Bone marrow (tissue), 2 donors: ENCODE measurements around the gene PPOX.
A peak's percentile ranks its signal among the peaks of the same experiment; 100 is the strongest.

ENCODE experiments used
- DNase-seq, 2 donors: peaks; one replicate each; lab custom pipeline; 2025; lab: John Stamatoyannopoulos, UW

The PPOX gene

DNA sequence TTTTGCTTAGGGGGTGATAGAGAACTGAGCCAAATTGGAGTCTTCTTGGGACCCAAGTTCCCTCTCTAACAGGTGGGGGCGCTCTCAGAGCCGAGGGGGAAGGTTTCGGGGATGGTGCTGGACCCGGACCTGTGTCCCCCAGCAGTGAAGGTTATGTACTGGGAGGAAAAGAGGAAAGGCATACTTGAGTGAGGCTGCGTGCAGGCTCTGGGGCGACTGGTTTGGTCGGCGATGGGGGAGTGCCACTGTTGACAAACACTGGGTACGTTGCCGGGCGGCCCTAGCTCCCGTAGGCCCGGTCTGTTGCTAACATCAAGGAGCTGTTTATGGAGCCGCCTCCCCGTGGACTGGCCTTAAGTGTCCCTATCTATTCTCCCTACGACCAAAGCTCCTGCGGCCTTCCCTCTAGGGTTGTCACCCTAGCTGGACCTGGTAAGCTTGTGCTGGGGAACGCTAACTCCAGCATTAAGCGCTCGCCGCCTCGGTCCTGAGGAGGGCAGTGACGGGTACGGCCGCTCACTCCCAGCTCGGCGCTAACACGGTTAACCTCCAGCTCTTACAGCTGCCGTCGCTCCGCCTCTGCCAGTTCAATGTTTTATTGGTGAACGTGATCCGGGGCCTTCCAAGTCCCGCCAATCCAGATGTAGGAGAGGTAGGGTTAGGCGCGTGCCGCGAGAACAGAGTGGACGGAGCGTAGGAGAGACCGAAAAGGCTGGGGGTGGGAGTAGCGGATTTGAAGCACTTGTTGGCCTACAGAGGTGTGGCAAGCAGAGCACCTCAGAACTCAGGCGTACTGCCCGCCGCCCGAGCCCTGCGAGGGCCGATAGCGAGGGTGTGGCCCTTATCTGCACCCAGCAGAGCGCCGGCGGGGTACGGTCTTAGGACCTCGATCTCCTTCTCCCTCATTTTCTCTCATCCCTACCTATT is at the start of gene PPOX:
Gene PPOX (plus strand): TSS at position 685 of the 927 bp plus-strand sequence. CDS start 422 bp downstream, outside the sequence.
- peak; percentile 83 to 97 for DNase-seq

DNA sequence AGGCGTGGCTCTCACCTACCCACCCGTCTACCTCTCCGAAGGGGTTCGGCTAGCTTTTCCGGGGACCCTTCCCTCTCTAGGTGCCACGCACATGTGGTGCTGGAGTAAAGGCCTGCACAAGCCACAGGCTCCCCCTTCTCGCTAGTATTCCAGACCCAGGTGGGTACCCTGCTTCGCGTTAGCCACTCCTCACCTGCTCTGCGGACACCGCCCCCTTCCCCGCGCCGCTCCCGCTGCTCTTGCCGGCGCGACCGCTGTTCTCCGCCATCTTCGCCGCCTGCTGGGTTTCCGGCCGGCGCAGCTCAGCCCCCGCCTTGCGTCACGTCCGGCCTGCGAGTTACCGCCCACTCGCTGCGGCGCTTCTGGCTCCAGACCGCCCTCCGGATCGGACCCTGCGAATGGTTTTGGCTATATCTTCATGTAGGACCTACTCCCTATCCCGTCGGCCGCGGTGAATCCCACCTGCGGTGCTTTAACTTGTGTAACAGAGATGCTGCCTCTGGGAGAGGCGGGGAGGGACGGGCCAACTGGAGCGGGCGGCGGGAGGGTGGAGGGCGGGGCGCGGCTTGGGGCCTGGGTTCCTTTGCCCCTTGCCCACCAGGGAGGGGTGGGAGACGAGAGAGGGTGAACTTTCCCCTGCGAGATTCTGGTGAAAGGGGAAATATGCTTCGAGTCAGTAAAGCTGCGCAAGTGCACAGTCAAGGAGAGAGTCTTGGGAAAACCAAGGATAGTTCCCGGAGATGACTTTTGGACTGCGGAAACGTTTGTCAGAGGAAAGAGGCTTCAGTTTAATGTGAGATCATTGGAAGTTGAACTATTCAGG is 48.3 kb upstream of the PPOX start, which contains the start of the genes NIT1 and PFDN2:
Gene NIT1 (plus strand): TSS at position 347 of the 823 bp plus-strand sequence. CDS start 72 bp downstream, at position 419.
Gene PFDN2 (minus strand): TSS at position 279 of the 823 bp plus-strand sequence. CDS start 11 bp downstream, at position 268.
- peak; percentile 68 to 76 for DNase-seq

GRCh38 chr1:161119092-161119903 is 46.9 kb upstream of the PPOX start:
- no peak for DNase-seq

DNA sequence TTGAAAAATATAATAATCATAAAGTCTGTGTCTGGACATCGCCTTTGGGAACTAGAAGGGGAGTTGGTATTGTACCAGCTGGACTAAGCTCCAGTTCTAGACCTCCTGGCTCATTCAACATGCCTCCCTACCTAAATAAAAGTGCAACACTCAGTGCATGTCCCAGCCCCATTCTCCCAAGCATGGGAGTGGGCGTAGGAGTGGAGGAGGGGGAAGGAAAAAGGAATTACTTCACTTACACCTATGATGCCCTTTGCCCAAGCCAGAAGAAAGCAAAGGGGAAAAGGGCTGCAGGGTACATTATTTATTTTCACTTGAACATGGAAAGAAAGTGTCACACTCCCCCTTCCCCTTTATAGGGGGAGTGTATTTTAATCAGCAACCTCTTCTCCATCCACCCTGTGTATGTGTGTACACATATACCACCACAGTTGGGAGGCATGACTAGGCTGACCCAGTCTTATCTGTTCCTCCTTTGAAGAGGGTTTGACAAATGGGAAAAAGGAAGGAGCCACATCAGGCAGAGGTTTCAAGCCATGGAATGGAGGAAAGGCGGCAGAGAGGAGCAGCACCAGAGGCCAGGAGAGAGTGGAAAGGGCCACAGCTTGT is 45.1 kb upstream of the PPOX start:
- no peak for DNase-seq

DNA sequence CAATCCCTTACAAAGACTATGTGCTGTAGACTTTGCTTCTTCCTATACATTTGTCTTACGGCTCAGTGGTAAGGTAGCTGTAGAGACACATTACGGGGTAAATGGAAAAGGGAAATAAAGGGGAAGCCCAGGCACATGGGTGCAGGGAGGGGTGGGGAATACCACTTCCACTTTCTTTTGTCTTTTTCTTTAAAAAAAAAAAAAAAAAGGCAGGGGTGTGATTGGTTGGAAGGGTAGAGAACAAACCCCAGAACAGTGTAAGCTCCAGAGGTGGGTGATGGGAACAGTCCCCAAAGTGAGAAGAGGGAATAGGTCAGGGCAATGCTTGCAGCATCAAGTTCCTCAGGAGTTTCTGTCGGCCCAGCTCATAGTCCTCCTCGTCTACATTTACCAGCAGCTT is 44.4 kb upstream of the PPOX start:
- peak in 1 of 2 donors; percentile 5 for DNase-seq

DNA sequence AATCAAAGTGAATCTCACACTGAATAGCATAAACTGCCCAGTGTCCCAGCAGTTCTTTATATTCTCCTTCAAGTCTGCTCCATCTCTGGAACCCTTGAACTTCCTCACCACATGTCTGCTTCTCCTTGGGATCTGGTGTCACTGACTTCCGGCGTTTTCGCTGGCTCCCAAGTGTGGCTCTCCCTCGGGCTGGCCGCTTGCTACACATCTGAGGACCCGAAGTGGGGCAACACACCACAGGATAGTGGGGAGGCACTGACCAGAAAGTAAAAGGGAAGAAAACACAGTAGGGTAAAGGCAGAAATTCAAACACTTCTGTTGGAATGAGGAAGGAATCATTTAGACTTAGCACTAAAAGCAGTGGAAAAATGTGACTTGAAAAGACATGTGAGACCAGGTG is 43.3 kb upstream of the PPOX start:
- no peak for DNase-seq

- no peak for DNase-seq
Measured at GRCh38 chr1:161127649-161128048, 38.6 kb upstream of the PPOX start.

DNA sequence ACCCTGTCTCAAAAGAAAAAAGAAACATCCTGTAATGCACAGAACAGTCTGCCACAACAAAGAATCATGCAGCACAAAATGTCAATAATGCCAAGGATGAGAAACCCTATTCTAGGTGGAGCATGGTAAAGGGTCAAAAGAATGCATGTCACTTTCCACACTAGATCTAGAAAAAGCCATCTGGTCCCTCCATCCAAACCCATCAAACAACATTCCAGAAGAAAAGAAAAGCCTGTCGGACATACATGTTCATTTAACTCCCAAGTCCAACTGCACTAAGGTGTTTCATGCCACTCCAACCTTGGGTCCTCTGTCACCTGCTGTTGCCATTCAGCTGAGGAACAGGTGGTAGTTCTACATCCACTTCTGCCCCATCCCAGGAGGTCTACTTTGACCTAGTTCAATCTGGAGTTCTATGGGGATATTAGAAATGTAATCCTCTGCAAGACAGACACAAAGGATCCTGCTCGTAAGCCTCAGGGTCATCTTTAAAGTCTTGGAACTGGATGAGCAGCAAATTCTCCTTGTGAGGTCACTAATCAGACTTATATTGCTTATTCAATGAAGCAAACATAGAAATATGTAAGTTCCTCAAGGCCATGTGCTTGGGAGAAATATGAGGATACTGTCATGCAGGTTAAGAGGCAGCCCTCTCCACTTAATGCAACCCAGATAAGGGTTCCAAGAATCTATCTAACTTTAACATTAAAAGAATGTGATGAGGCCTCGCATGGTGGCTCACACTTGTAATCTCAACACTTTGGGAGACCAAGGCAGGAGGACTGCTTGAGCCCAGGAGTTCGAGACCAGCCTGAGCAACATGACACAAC is 37.4 kb upstream of the PPOX start:
- no peak for DNase-seq

- DNase-seq, result no peak
Measured at GRCh38 chr1:161130266-161130665, 36.0 kb upstream of the PPOX start.

DNA sequence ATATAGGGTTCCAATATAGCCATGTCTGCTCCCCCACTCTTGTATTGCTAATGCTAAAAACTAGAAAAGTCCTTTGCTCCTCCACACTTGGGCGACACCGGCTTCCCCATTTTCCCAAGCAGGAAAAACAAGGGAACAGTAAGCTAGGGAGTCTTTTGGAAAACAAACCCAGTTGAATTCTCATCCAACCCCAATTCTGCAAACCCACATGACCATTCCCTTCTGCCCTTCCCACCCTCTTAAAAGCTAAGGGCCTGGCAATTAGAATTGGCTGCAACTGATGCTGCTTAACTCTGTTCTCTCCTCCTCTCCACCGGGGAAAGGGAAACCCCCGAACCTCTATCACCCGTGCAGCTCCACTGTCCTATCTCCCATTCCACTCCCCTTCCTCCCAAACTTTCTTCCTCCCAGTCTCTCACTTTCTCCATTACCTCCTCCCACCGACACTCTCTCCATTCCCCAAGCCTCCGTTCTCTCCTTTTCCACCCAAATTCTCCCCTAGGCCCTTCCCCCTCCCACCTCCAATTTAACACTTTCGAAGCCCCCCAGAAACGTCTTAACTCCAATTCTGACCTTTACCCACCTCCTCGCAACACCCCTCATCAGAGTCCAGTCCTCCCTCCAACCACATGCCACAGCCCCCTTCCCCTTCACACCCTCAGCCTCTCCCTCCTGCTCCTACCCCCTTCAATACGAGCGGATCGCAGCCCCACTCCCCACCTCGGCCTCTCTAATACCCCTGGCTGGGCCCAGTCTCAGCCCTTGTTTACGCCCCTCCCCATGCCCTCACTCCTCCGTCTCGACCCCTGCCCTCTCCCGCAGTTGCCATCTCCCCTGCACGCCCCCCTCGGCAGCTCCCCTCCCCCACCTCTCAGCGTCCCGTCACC is 34.5 kb upstream of the PPOX start:
- no peak for DNase-seq

- DNase-seq, result peak; percentile 83 to 97
Measured at GRCh38 chr1:161132410-161133219, 33.6 kb upstream of the PPOX start, which contains the start of gene DEDD. Gene DEDD, minus strand, starts transcription at chr1:161132667. Its CDS starts 8,205 bp downstream, at chr1:161124462.

- no peak for DNase-seq
Measured at GRCh38 chr1:161133220-161133740, 32.9 kb upstream of the PPOX start.

DNA sequence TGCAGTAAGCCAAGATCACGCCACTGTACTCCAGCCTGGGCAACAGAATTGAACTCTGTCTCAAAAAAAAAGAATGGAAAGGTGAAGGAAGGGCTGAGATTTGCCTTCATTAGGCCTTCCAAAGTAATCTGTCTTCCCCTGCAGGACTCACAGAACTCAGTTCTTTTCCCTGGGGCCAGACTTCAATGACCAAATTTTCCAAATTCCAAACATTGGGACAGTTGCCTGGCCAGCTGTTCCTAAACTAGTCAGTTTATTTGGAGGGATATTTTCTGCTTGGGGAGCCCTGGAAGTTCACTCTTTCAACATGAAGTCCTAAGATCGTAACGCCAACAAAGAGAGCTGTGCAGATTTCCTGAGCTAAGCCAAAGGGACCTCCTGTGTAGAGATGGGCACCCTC is 28.3 kb upstream of the PPOX start:
- DNase-seq, result no peak

DNA sequence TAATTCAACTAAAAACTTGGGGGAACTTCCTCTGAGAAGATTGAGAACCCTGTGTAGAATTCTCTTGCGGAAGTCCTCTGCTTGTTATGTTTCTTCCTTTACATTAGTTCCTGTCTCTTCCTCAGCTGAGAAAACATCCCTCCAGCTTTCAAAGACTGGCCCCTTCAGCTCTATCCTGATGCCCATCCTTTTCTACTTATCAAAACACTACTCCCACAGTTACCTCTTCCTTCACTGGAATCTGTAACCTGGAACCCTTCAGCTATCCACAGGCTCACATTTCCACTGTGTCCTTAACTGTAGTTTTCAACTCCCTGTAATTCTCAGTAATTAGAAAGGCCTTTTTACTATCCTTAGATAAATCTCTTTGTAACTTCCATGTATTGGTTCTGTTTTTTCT is 27.8 kb upstream of the PPOX start:
- no peak for DNase-seq

GRCh38 chr1:161139766-161140165 is 26.5 kb upstream of the PPOX start:
- DNase-seq, result peak in 1 of 2 donors; percentile 19

DNA sequence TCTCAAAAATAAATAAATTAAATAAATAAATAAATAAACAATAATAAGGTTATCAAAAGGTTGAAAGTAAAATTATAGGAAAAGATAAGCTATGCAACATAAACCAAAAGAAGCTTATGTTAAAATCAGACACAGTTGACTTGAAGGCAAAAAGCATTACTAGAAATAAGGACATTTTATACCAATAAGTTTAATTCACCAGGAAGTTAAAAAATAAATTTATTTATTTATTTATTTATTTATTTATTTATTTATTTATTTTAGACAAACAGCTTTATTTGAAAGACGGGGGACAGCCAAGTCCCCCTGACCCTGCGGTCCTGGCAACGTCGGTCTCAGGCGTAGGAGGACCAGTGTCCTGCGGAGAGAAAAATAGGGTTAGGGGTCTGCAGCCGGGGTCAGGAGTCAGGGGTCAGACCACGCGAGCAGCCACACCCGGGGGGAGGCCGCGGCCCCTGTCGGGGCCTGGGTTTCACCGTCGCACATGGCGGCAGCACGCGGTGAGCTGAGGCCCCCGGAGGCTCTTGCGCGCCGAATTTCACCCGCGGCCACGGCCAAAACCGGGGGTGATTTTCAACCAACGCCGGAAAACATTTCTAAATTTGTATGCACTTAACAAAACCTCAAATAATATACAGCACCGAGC is 25.3 kb upstream of the PPOX start:
- no peak for DNase-seq

- no peak for DNase-seq
Measured at GRCh38 chr1:161145832-161146231, 20.4 kb upstream of the PPOX start.

DNA sequence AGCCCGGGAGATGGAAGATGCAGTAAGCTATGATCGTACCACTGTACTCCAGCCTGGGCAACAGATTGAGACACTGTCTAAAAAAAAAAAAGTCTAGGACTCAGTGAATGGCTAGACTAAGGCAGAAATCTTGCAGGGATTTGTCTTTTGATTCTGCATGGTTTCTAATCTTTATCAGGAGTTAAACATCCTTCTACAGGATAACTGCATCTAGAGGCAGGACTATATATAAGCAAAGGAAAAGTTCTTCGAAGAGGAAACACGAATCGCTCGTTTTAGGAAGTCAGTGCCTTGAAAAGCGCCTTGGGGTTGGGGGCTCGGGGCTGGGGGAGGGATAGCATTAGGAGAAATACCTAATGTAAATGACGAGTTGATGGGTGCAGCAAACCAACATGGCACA is 13.1 kb upstream of the PPOX start:
- DNase-seq, result no peak
